Cardiac fibroblast (primary cell): ENCODE data around the gene NRIP1.

ENCODE experiments used
- DNase-seq, 2 donors: peaks; one replicate each; pipeline versions ENCODE4 v3.0.0 to v3.0.0-alpha.2; 2010; ENCODE audit warnings: low read depth in 2 of 2
- H3K4me3 ChIP-seq, 2 donors: replicated peaks in 1 of 2; 1 replicate in 1 of 2; 2 replicates in 1 of 2; pipeline ENCODE4 v1.5.1; 2011; ENCODE audit warnings: low read depth in 2 of 2, low read length in 2 of 2, mild to moderate bottlenecking in 2 of 2, moderate library complexity in 1 of 2
- CTCF ChIP-seq: IDR thresholded peaks from one replicate; pipeline ENCODE4 v1.5.1; 2011; ENCODE audit warnings: low read depth, mild to moderate bottlenecking, low read length, inconsistent platforms

The NRIP1 gene

GRCh38 chr21:15004721-15005370, 60.0 kb downstream of the NRIP1 start:
- DNase-seq = peak in 1 of 2 donors; percentile 60
- TF ChIP-seq CTCF = no peak
- peak overlapping the region in 1 of 2 donors; percentile 9 for H3K4me3 ChIP-seq

GRCh38 chr21:15003463-15004135, 61.2 kb downstream of the NRIP1 start:
- TF ChIP-seq CTCF = no peak
- H3K4me3 ChIP-seq = no peak overlapping the region
- no peak for DNase-seq

- no peak for TF ChIP-seq CTCF
- DNase-seq = no peak
- no peak overlapping the region for H3K4me3 ChIP-seq
Measured at GRCh38 chr21:15001857-15002606, 62.8 kb downstream of the NRIP1 start.

- TF ChIP-seq CTCF = no peak
- no peak overlapping the region for H3K4me3 ChIP-seq
Measured at GRCh38 chr21:15001113-15001512, 63.7 kb downstream of the NRIP1 start.

GRCh38 chr21:15000081-15000480, 64.7 kb downstream of the NRIP1 start:
- peak; percentile 30 to 70 for DNase-seq
- no peak for TF ChIP-seq CTCF
- no peak overlapping the region for H3K4me3 ChIP-seq

More at GRCh38 chr21:15001113-15001512, 63.7 kb downstream of the NRIP1 start:
- no peak for DNase-seq

GRCh38 chr21:14998784-14999183, 66.0 kb downstream of the NRIP1 start:
- DNase-seq = no peak
- no peak overlapping the region for H3K4me3 ChIP-seq
- TF ChIP-seq CTCF = no peak
